Measurements from ENCODE around the gene GRB7.

GRCh38 chr17:39767147-39767546 lies 29.4 kb downstream of the GRB7 start:
- peak in 1 of 3 donors; percentile 57 for TF ChIP-seq POLR2AphosphoS5 (IDR thresholded peaks at IDR 0.05)
- TF ChIP-seq POLR2A (IDR thresholded peaks at IDR 0.05): no peak
- no peak for TF ChIP-seq CTCF (IDR thresholded peaks at IDR 0.05 in 8 of 11, conservative IDR thresholded peaks at IDR 0.05 in 3 of 11)

Data from spleen (tissue), 7 donors.